HepG2 (cell line): ENCODE measurements around the gene WHAMM. TPM values are rescaled to one million over a fixed set of nuclear protein-coding genes. Genes with fewer than 3 reads are reported as not detected.

ENCODE experiments used
- ARID5B ChIP-seq: IDR thresholded peaks from 2 replicates; pipeline ENCODE4 v1.4.0; 2020; ENCODE audit warnings: mild to moderate bottlenecking, missing genetic modification reagents
- BHLHE40 ChIP-seq: IDR thresholded peaks from 2 replicates; pipeline ENCODE4 v1.6.1; 2011; ENCODE audit warnings: low read length, improper control_type of control experiment
- CEBPZ ChIP-seq: IDR thresholded peaks from 2 replicates; pipeline ENCODE4 v1.6.1; 2012; ENCODE audit warnings: low read length, improper control_type of control experiment
- CHD2 ChIP-seq: IDR thresholded peaks from 2 replicates; pipeline ENCODE4 v1.6.1; 2011; ENCODE audit warnings: low read depth, low read length, improper control_type of control experiment
- HDAC1 ChIP-seq: sonication (generic); formaldehyde crosslinking; IDR thresholded peaks from 2 replicates; pipeline ENCODE4 v1.5.1; 2020; ENCODE audit warnings: mild to moderate bottlenecking, missing genetic modification reagents
- JARID2 ChIP-seq: sonication (generic); formaldehyde crosslinking; IDR thresholded peaks from 2 replicates; pipeline ENCODE4 v1.8.1; 2023; ENCODE audit warnings: missing genetic modification reagents, inconsistent platforms; ENCODE audit not compliant: insufficient replicate concordance
- KDM4B ChIP-seq: sonication (generic); formaldehyde crosslinking; IDR thresholded peaks from 2 replicates; pipeline ENCODE4 v1.4.0; 2020; ENCODE audit warnings: missing genetic modification reagents
- MED1 ChIP-seq: sonication (generic); formaldehyde crosslinking; IDR thresholded peaks from 2 replicates; pipeline ENCODE4 v1.4.0; 2020; ENCODE audit warnings: missing genetic modification reagents
- NAIF1 ChIP-seq: sonication (generic); formaldehyde crosslinking; IDR thresholded peaks from 2 replicates; pipeline ENCODE4 v1.5.0; 2020; ENCODE audit warnings: mild to moderate bottlenecking, missing genetic modification reagents, borderline replicate concordance
- PPARG ChIP-seq: conservative IDR thresholded peaks from 2 replicates; pipeline ENCODE4 v1.6.1; 2016; ENCODE audit warnings: missing biosample characterization, missing genetic modification reagents
- SCMH1 ChIP-seq: sonication (generic); formaldehyde crosslinking; IDR thresholded peaks from 2 replicates; pipeline ENCODE4 v1.9.0; 2021; ENCODE audit warnings: missing genetic modification reagents, mild to moderate bottlenecking, borderline replicate concordance
- SMAD9 ChIP-seq: sonication (generic); formaldehyde crosslinking; IDR thresholded peaks from 2 replicates; pipeline ENCODE4 v1.5.1; 2020; ENCODE audit warnings: mild to moderate bottlenecking, missing genetic modification reagents
- ZBTB34 ChIP-seq: sonication (generic); formaldehyde crosslinking; IDR thresholded peaks from 2 replicates; pipeline ENCODE4 v1.8.0; 2022; ENCODE audit warnings: mild to moderate bottlenecking, missing genetic modification reagents
- ZBTB8A ChIP-seq: sonication (generic); formaldehyde crosslinking; IDR thresholded peaks from 2 replicates; pipeline ENCODE4 v1.4.0; 2020; ENCODE audit warnings: mild to moderate bottlenecking, low read depth, missing genetic modification reagents, borderline replicate concordance
- ZNF33A ChIP-seq: sonication (generic); formaldehyde crosslinking; IDR thresholded peaks from 2 replicates; pipeline ENCODE4 v1.5.1; 2020; ENCODE audit warnings: missing genetic modification reagents, mild to moderate bottlenecking, moderate library complexity, borderline replicate concordance
- ZNF546 ChIP-seq: sonication (generic); formaldehyde crosslinking; conservative IDR thresholded peaks from 2 replicates; pipeline ENCODE4 v1.8.1; 2023; ENCODE audit warnings: mild to moderate bottlenecking, missing genetic modification reagents
- ZXDC ChIP-seq: sonication (generic); formaldehyde crosslinking; IDR thresholded peaks from 2 replicates; pipeline ENCODE4 v1.5.0; 2020; ENCODE audit warnings: mild to moderate bottlenecking, missing genetic modification reagents
- polyA plus RNA-seq, 8 experiments: library from polyadenylated mRNA; depleted of rRNA in 3 of 8; stranded (reverse) in 7 of 8; unstranded in 1 of 8; fragments of >200 nt; fragmentation: Illumina TruSeq in 4 of 8; extraction: Trizol in 4 of 8; gene quantifications; 2 replicates each; pipeline versions ENCODE4 v1.2.1 to v1.2.3, GENCODE V29; 2011 to 2016; ENCODE audit warnings: low read depth in 4 of 8, missing spikeins in 1 of 8, mixed read lengths in 1 of 8; ENCODE audit not compliant: insufficient read depth in 1 of 8
- total RNA-seq, 5 experiments: library from RNA; depleted of rRNA; stranded (reverse); fragments of >200 nt; fragmentation: Illumina TruSeq; extraction: Trizol; gene quantifications; 2 replicates each; pipeline ENCODE4 v1.2.3, GENCODE V29; 2016; ENCODE audit warnings: low read depth in 1 of 5

The WHAMM gene
- total and polyA plus RNA-seq, 2 of the 13 experiments (the other 11 are each of a cell fraction or from before 2014, with no cell fraction given): 2.9 to 3.0 TPM

- TF ChIP-seq ARID5B (CRISPR knock-in tag) (no peak; the same call in none of the 2 replicates), HDAC1 (peak; percentile 45; the same call in 1 of the 2 replicates), SMAD9 (CRISPR knock-in tag) (no peak), KDM4B (CRISPR knock-in tag) (no peak), ZBTB34 (CRISPR knock-in tag) (no peak), ZXDC (CRISPR knock-in tag) (no peak), NAIF1 (CRISPR knock-in tag) (no peak), CEBPZ (no peak), ZBTB8A (CRISPR knock-in tag) (no peak), SCMH1 (no peak), BHLHE40 (peak; percentile 67), JARID2 (CRISPR knock-in tag) (no peak), ZNF33A (CRISPR knock-in tag) (no peak), MED1 (CRISPR knock-in tag) (peak; percentile 36), ZNF546 (CRISPR knock-in tag) (no peak), CHD2 (no peak), PPARG (no peak)
Observed at GRCh38 chr15:82856397-82857170, 47.2 kb downstream of the WHAMM start (continued).
